NCI-H2196 (cell line): Measurements from ENCODE around the gene TNNT1.

Experiments
- DNase-seq: peaks from one replicate; lab custom pipeline; 2025; ENCODE audit not compliant: unreplicated experiment; lab: John Stamatoyannopoulos, UW

Gene TNNT1

GRCh38 chr19:55091955-55092354 is 57.1 kb downstream of the TNNT1 start:
- DNase-seq: no peak

GRCh38 chr19:55091126-55091910 is 57.7 kb downstream of the TNNT1 start:
- no peak for DNase-seq

- DNase-seq: no peak
Observed at GRCh38 chr19:55090564-55090963, 58.4 kb downstream of the TNNT1 start.

- DNase-seq: no peak
Observed at GRCh38 chr19:55089342-55089944, 59.6 kb downstream of the TNNT1 start.

- DNase-seq: peak; percentile 91
Observed at GRCh38 chr19:55088543-55089341, 60.3 kb downstream of the TNNT1 start.

- no peak for DNase-seq
Observed at GRCh38 chr19:55088021-55088451, 61.0 kb downstream of the TNNT1 start.

GRCh38 chr19:55087542-55087901 is 61.5 kb downstream of the TNNT1 start:
- no peak for DNase-seq

- DNase-seq: peak; percentile 95
Observed at GRCh38 chr19:55086730-55087541, 62.1 kb downstream of the TNNT1 start.

- no peak for DNase-seq
Observed at GRCh38 chr19:55085923-55086715, 62.9 kb downstream of the TNNT1 start.

- DNase-seq: no peak
Observed at GRCh38 chr19:55084416-55084815, 64.6 kb downstream of the TNNT1 start.

GRCh38 chr19:55083004-55083850 is 65.8 kb downstream of the TNNT1 start:
- no peak for DNase-seq
